Hepatocyte (in vitro differentiated cells): ENCODE results near the gene PRKAG2.

Source experiments
- CTCF ChIP-seq: fragments of 200-600 bp; sonication (generic); IDR thresholded peaks from 2 replicates; pipeline ENCODE4 v1.5.1; 2016; ENCODE audit warnings: antibody characterized with exemption, mild to moderate bottlenecking; ENCODE audit not compliant: poor library complexity
- EZH2 ChIP-seq: fragments of 200-600 bp; sonication (generic); IDR thresholded peaks from 2 replicates; pipeline ENCODE4 v1.6.1; 2016; ENCODE audit warnings: antibody characterized with exemption, mild to moderate bottlenecking, borderline replicate concordance
- EZH2phosphoT487 ChIP-seq: fragments of 200-600 bp; sonication (generic); IDR thresholded peaks from one replicate; pipeline ENCODE4 v1.6.1; 2018; ENCODE audit warnings: antibody characterized with exemption, mild to moderate bottlenecking, low read depth, moderate library complexity; ENCODE audit not compliant: unreplicated experiment, severe bottlenecking

- TF ChIP-seq CTCF (no peak), EZH2 (no peak), EZH2phosphoT487 (no peak)
These were observed 40.0 kb downstream of the PRKAG2 start for GRCh38 chr7:151836927-151837205.
